Activated CD8-positive, alpha-beta memory T cell treated with anti-CD3 and anti-CD28 coated beads, Interleukin-2, amount 50 U/mL, for 1 hour (primary cell): ENCODE measurements around the gene SEMA5A.

Experiments
- DNase-seq: peaks from one replicate; pipeline ENCODE4 v3.0.0-alpha.2; 2020; ENCODE audit errors: extremely low read depth

SEMA5A gene

DNA sequence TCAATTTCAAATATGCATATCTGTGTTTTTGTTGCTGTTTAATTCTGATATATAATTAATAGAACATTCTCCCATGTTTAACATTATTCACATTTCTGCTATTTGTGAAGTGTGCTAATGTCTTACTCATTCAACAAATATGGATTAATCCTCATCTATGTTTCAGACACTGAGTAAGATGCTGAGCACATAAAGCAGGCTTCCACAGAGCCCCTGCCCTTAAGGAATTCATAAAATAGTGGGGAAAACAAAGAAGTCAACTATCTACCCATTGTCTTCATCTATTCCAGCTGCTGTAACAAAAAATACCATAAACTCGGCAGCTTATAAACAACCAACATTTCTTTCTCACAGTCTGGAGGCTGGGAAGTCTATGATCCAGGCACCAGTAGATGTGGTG is 333.3 kb downstream of the SEMA5A start:
- no peak for DNase-seq

DNA sequence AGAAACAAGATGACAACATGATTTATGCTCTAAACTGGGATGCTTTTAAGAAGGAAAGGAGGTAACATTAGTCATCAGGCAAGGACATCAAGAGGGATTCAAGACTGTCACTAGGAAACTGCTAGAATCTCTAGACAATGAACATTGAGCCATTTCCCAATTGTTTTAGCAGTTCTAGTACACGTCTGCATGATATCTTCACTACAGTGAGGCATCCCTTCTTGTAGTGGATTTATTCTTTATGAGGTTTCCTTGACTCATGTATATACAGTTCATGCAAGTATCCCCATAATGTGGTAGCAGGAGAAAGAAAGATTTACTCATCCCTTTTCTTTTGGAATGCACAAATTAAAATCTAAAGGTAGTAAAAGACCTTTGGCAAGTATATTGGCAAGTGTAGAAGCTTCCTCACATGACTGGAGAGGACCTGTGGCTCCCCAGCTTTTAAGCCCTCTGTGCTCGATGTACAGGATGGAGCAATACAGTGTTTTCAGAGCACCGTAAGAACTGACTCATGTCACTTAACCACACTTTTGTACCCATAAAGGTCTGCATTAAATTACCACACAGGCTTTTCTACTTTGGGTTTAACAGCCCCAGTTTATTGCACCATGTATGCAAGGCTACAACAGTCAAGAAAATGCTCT is 335.9 kb downstream of the SEMA5A start:
- DNase-seq = no peak

DNA sequence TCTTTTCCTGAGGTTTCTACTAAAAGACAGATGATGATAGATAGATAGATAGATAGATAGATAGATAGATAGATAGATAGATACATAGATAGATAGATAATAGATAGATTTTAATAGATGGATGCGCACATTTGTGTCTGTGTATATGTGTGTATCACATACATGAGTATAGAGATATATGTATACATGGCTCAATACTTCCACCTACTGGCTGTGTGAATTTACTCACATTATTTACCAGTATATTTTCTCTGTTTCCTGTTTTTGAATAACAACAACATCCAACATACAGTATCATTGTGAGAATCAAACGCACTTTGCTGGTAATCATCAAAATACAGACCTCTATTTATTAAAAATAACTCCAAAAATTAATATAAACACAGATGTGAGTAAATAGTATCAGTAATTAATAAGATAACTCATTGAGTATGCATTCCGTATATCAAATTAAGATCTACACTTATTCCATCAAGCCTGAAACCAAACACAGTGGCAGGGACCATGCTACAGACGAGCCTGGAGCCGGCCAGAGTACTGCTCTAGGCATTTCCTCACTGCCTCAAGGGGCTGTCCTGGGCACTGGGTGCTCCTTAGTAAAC is 338.0 kb downstream of the SEMA5A start:
- DNase-seq = no peak

DNA sequence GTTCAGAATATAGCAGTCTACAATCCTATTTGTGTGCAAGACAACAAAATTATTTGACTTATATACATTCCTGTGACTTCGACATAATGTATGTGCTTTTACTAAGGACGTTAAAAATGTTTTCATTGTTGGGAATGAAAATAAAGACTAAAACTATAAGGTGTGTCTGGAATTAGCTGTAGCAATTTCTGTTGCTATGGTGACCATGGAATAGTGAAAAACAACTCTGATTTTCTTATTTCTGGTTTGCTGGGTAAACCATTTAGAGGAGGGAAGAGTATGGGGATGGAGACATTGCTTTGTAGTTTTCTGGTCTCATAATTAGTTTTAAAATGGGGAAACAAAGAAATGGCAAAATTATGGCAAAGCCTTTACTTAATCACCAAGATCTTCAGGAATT is 343.2 kb downstream of the SEMA5A start:
- DNase-seq = no peak

DNA sequence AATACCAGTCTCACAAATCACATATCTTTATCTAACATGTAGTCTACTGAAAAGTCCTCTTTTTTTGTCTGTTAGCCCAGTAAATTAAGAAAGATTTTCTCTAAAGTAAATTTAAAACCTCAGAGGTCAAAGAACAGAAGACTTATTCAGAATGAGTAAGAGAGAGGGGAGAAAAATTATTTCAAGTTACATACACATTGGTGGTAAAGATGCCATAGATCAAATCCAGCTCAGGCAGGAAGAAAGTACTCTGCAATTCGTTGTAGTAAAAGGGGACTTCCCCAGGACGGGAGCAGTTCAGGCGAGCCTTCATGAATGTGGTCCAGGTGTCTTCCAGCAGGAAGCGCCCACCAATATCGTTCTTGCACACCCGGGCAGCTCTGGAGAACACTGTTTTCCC is 344.1 kb downstream of the SEMA5A start:
- no peak for DNase-seq

DNA sequence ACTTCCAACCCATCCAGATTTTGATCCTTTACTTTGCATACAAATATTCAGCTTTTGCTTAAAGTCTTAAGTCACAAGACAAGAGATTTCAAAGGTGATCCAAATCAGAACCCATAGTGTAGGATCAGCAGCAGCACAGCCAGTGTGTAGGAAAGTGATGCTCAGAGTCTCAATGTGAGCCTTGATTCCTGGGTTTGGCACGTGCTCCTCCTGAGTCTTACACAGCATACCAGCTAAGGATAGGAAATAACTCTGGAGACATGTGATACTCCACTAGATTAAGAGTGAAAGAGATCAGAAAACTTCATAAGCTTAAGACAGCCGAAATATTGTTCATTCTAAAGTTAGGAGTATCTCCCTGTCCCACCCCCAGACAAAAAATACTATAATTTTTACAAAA is 344.9 kb downstream of the SEMA5A start:
- no peak for DNase-seq

DNA sequence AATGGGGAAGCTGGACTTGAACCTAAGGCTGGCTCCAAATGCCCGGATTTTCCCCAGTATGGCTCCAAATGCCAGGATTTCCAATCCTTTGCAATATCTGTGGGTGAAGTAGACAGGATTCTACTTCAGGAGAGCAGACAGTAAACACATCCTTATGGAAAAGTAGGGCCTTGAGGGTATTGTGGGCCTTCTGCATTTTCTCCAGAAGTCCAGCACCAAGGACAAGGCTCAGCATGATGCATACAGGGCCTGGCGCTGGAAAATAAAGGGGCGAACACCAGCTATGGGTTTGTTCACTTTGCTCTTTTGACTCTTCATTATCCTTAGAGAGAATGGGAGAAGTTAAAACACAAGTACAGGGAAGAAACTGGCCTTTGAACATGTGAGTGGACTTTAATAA is 347.5 kb downstream of the SEMA5A start:
- DNase-seq = no peak

DNA sequence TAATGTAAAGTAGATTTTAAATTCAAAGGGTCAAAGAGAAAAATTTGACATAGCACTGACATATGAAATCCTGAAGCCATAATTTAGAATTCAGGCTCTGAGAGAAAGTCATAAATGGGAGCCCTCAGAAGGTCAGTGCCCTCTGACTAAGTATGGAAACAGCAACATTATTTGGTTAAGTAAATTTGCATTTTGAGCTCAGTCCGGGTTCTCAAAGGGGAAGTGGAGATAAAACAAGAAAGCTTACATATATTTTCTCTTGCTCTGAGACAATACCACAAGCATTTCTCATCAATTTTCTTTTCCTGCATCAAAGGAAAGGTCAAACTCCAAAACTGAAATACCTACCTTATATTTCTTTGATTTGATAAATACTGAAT is 348.0 kb downstream of the SEMA5A start:
- DNase-seq = no peak

DNA sequence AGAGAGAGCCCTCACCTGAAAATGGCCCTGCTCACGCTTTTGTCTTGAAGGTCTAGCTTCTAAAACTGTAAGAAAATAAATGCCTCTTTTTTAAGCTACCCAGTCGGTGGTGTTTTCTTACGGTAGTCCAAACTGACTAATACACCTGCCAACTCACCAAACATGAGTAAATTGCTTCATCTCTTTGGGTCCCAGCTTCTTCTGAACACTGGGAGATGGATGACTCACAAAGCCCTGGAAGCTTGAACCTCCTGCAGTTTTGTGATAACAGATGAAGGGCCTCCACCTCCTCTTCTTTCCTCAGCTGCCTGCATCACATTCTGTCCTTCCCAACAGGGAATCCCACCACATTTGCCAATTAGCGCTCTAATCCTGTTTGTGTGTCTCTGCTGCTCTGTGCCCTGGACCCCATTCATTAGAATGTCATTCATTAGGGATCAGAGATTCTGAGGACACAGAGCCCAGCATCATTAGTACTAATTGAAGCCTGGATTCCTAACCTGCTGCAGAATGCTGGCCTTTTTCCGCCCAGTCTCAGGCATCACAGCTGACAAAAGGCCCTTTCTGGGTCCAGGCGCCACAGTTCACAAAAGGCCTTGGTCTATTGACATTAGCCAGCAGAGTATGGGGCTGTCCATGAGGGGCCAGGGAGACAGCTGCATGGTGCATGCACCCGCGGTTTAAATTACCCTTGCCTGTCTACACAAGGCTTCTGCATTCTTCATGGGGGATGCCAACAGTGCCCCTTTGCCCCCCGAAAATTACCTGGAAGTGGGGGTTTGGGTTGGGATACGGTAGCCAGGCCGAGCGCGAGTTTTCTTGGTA is 349.3 kb downstream of the SEMA5A start:
- no peak for DNase-seq

DNA sequence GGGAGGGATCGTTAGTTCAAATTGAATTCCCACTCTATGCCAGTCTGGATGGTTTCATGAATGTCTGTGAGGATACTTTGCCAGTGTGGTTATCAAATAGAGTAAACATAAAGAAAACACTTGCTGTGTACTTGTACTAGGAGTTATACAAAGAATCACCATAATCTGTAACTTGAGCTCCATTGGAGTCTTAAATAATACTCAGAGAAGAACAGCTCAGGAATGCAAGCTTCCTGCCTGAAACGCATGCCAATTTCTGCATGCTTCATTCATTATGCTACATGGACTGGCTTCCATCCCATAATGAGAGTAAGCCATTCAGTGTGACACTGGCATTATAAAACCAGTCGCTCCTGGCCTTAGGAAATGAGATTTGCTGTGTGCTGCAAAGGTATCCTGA is 351.4 kb downstream of the SEMA5A start:
- DNase-seq = no peak

DNA sequence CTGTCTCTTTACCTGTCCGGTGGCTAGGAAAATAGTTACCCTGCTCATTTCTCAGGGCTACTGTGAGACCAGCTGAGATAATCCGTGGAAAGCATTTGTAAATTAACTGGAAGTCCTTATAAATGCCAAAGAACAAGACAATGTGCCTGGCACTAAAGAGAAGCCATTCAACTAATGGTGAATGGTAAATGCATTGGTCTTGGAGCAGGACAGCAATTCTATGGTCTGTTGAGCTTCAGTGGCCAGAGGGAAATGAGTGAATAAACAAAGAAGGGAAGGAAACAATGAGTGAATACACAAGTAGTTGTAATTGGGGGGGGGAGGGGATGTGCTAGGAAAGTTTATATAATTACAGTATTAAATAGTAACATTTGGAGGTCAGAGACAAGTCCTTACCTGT is 353.6 kb downstream of the SEMA5A start:
- no peak for DNase-seq

DNA sequence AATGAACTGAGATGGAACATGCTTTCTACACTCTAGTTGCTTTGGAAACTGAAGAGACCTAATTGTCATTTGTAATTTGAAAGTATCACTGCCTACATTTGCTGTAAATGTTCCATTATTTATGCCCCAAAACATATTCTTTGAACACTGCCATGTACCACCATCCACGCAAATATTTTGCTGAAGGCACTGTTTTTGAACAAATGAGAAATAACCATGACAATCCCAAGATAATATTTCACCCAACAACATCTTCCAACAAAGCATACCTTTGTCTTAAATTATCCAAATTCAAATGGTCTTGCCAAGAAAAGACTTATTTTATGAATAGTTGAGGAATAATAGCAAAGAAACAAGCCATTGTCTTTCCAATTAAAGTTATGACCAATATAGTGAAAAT is 356.2 kb downstream of the SEMA5A start:
- no peak for DNase-seq

DNA sequence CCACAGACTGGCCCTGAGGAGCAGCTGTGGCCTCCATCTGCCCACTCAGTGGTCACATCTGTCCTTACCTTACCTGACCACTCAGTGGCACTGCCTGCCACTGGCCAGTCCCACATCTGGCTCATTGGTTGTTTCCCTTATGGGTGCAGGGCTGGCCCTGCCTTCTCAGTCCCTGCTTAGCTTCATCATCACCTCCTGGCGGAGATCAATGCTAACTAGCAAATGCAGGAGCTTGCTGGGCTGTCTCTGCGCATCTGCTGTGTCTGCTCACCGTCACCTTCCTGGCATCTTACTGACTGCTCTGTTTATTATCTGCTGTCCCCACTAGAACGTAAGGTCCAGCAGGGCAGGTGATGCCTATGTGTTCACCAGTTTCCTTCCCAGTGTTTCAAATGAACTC is 356.9 kb downstream of the SEMA5A start:
- no peak for DNase-seq

DNA sequence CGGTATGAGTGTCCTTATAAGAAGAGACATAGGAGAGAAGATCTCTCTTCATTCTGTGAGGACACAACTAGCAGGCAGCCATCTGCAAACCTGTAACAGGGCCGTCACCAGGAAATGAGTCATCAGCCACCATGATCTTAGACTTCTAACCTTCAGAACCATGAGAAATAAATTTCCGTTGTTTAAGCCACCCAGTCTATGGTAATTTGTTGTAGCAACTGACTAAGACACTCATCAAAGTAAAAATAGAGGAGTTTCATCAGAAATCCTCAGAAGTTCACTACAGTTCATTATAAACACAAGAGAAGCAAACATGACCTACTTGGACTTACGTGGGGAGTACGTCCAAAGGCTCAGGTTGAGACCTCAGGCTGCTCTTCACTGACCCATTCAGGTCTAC is 357.7 kb downstream of the SEMA5A start:
- no peak for DNase-seq

DNA sequence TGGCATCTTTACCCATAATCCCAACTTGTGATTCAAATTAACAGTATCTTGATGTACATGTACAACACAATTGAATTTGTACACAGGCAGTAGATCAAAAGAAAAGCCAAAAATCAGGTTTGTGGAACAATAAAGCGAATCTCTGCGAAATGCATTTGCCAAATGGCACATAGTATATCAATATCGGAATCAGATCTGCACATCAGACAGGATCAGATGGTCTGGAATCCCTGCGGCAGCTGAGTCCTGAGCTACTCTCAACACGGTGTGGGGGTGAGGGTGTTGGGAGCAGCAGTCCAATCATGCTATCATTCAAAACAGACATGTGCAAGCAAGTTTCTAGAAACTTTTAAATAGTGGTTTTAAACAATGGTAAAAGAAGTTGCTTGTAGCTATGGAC is 358.3 kb downstream of the SEMA5A start:
- no peak for DNase-seq

DNA sequence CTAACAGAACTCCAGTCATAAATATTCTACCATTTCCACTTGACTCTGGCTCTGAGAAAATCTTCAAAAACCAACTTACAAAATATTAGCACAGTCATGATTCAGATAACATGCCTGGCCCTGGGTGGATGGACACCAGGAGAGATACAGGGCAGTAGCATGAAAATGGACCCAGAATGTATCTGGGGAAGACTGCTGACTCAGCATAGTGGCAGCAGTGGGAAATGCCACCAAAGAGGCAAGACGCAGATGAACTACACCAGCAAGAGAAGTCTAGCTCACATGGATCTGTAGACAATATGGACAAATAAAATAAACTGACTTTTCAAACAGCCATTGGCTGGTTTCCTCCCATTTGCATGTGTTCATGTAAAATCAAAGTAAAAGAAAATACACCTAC is 359.8 kb downstream of the SEMA5A start:
- no peak for DNase-seq

DNA sequence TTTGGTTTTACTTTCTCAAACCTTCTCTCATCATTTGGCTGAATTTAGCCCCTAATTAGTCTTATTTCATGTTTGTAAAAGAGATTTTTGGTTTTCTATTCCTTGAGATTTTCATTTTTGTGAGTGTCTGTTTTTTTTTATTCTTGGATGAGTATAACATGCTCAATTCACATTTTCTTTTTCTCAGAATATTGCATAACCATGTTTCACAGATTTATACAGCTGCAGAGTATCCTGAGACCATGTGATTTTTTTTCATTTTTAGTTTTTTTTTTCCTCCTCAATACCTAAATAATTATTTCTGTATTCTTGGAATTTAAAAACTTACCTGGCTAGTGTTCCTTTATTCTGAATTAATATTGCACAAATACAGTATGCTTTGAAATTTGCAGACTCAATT is 361.9 kb downstream of the SEMA5A start:
- DNase-seq = no peak

DNA sequence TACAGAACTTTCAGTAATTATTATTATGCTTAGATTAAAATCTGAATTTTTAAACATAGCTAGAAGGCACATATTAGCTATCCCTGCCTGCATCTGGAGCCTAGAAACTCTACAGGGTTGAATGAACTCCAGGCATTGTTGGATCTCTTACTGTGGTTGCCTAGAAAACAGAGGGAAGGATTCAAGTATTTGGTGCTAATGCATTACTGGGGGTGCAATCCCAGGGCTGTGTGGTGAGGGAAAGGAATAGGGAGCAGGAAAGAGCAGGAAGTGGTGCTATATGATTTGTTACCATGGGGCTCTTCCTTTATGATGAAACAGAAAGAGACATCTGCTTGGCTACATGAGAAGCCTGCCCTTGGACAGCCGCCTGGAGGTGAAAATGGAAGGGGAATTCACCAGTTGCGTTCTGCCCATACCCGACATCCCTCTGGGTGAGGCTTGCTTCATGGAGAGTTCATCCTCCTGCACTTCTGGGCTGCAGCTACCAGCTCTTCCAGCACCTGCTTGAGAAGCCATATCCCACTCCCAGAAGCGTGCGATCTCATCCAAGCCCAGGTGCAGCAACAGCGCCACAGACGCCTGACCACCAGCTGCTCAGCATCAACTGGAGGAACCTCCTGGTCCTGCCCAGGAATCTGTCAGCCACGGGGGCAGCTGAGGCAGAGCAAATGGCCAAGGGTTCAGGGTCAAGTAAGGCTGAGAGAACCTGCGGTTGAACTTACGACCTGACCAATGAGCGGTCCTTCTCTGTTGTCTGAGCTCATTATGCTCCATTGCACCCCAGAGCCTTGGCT is 362.8 kb downstream of the SEMA5A start:
- DNase-seq = no peak

DNA sequence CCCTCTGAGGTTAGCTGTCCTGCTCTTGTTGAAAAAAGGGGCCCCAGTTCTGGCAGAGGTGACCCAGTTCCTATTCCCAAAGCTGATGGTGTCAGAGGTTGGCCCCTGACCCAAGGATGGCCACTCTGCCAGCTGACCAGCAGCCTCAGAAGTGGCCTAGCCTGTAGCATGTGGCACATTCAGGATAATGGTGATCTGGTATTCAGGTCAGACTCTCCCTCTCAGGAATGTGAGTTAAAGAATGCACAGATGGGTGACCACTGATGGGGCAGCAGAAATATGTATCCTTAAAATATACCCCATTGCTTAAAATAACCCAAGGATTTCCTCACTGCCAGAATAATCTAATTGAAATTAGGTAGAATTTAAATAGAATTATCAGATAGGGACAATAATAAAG is 369.2 kb downstream of the SEMA5A start:
- no peak for DNase-seq

DNA sequence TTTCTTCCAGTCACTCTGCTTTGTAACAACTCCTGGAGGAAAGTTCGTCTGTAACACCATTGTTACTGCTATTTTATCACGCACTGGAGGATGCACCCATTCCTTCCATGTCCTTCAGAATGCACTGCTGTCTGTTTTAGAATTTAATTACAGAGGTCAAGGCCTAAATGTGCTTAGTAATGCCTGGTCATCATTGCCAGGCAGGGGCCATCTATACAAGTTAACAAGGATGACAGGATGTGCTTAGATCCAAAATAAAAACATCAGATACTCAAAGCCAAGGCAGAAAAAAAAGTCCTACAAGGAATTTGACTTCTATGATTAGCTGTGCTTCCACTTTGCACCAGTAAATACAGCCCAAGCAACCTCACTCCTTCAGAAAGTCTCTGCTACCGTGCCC is 371.4 kb downstream of the SEMA5A start:
- no peak for DNase-seq

DNA sequence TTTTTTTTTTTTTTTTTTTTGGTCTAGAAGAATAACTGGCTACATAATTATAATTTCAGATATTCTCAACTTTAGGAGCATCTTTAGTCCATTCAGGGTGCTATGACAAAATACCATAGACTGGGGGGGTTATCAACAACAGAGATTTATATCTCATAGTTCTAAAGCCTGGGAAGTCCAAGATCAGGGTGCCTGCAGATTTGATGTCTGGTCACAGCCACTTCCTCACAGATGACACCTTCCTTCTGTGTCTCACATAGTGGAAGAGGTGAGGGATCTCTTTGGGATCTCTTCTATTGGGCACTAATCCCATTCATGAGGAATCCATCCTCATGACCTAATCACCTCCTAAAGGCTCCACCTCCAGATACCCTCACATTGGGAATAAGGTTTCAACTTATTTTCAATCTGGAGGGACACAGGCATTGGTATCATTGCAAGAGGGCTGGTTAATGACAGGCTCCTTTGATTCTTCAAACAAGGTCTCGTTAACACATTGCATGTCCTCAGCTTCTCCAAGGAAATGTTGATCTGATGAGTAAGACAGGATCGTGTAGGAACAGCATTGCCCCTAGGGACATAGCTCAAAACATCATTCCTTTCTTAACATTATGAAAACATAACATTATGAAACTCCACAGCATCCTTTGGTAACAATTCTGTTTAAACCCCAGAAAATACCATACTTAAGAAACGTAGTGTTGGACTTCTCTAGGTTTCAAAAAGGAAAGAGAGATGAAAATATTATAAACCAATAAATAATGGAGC is 372.4 kb downstream of the SEMA5A start:
- DNase-seq = no peak

DNA sequence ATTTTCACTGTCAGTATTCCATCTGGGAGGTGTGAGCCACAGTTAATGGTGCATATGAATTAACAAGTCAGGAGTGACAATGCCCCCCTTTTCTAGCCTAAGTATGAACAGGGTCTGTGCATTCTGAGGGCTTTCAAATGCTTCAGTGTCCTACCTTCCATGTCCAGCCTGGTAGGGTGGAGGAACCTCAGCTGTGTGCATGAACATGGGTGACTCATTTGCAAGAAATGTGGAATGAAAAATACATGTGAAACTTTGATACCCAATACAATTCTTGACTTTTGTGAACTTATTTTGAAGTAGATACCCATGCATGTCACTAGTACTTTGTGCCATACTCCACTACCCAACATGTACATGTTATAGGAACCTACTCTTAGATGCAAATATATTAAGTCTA is 375.8 kb downstream of the SEMA5A start:
- no peak for DNase-seq
